ENCODE data around the gene PLGRKT. TPM values are rescaled to one million over a fixed set of nuclear protein-coding genes. Genes with fewer than 3 reads are reported as not detected.

The PLGRKT gene
- polyA plus RNA-seq, 3 donors: 4.6 to 19.7 (median 14.8) TPM

DNA sequence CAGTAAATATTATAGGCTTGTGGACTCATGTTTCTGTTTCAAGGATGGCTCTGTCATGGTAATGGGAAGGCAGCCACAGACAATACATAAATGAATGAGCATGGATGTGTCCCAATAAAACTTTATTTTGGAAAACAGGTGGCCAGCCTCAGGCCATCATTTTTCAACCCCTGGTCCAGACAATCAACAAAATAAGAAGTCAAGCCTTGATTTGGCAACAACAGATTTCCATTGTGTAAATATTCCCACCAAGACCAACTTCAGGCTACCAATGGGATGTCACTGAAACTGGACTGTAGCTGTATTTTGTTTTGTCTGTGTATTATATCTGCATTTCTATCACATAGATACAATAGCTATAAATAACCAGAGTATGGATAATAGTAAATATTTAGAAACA lies 77.4 kb downstream of the PLGRKT start:
- Mint-ChIP-seq H3K4me1 (no peaks in the 10 kb centered on the region), H3K9me3 (peaks cover 0 to 4% (median 0%) of the 10 kb centered on the region in 7 donors), H3K27ac (no peak overlapping the region), H3K36me3 (peaks cover 6 to 12% of the 10 kb centered on the region in 2 donors), H3K4me3 (no peak overlapping the region), H3K27me3 (ENCODE audit: low read depth in 3 of 3) (no peaks in the 10 kb centered on the region)
- no peak overlapping the region for H3K27ac ChIP-seq (ENCODE audit: low read depth in 1 of 2, low read length in 2 of 2)
- H3K4me2 ChIP-seq (replicated peaks; ENCODE audit: extremely low read depth, low read length, poor library complexity, severe bottlenecking): no peak overlapping the region
- TF ChIP-seq, protein P1, sequence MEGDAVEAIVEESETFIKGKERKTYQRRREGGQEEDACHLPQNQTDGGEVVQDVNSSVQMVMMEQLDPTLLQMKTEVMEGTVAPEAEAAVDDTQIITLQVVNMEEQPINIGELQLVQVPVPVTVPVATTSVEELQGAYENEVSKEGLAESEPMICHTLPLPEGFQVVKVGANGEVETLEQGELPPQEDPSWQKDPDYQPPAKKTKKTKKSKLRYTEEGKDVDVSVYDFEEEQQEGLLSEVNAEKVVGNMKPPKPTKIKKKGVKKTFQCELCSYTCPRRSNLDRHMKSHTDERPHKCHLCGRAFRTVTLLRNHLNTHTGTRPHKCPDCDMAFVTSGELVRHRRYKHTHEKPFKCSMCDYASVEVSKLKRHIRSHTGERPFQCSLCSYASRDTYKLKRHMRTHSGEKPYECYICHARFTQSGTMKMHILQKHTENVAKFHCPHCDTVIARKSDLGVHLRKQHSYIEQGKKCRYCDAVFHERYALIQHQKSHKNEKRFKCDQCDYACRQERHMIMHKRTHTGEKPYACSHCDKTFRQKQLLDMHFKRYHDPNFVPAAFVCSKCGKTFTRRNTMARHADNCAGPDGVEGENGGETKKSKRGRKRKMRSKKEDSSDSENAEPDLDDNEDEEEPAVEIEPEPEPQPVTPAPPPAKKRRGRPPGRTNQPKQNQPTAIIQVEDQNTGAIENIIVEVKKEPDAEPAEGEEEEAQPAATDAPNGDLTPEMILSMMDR (IDR thresholded peaks at IDR 0.05): no peak
- no peak for DNase-seq
- no peaks in the 10 kb centered on the region for H3K9me3 ChIP-seq (replicated peaks in 1 of 2; ENCODE audit: control insufficient read depth in 1 of 2, insufficient read depth in 1 of 2, low read length in 2 of 2)
- no peaks in the 10 kb centered on the region for H3K27me3 ChIP-seq (ENCODE audit: control insufficient read depth in 2 of 2, insufficient read depth in 2 of 2, low read length in 2 of 2)
- no peaks in the 10 kb centered on the region for H3K4me1 ChIP-seq (ENCODE audit: control insufficient read depth in 1 of 2, insufficient read depth in 2 of 2, low read length in 2 of 2)
- H4K20me1 ChIP-seq (ENCODE audit: insufficient read depth, low read length): no peaks in the 10 kb centered on the region
- H3K36me3 ChIP-seq (replicated peaks in 1 of 2; ENCODE audit: control insufficient read depth in 1 of 2, insufficient read depth in 2 of 2, low read length in 2 of 2): no peaks in the 10 kb centered on the region
- no peaks in the 10 kb centered on the region for H3K79me2 ChIP-seq (ENCODE audit: insufficient read depth, low read length)
- no peak overlapping the region for H3K9ac ChIP-seq (ENCODE audit: insufficient read depth, low read length, poor library complexity, severe bottlenecking)
- no peak overlapping the region for H2AFZ ChIP-seq (ENCODE audit: insufficient read depth, low read depth, low read length, poor library complexity, severe bottlenecking)
- intact Hi-C loops (cut with micrococcal nuclease): no loop called here
- H3K4me3 ChIP-seq (replicated peaks in 1 of 3; ENCODE audit: low read depth in 2 of 3, low read length in 3 of 3): no peak overlapping the region

DNA sequence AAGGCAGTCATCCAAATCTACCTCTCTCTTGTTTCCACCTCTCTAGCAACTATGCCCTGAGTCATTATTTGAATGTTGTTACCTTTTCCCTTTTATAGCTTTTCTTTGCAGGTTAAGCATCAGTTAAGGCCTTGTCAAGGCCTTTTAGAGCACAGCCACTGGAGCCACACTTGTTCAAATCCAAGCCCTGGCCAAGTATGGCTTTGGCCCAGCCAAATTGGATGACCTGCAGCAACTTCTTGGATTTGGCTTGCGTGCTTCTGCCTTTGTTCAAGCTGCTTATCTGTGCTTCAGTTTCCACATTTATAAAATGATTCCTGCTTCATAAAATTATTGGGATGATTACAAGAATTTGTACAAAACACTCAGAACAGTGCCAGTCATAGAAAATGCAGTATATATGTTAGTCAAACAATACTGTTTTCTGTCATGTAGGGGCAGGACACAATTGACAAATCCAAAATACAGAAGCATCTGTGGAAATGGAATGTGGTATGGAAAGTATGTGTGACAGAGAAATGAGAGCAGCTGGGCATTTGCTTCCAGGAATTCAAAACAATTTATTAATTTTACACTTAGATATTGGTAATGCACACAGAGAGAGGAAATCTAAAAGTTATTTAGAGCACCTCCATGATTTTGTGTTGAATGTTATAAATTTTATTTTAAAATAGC lies 80.2 kb downstream of the PLGRKT start:
- Histone ChIP-seq H3K9ac (ENCODE audit: insufficient read depth, low read length, poor library complexity, severe bottlenecking) (no peak overlapping the region), H4K20me1 (ENCODE audit: insufficient read depth, low read length) (no peaks in the 10 kb centered on the region), H3K27me3 (ENCODE audit: control insufficient read depth in 2 of 2, insufficient read depth in 2 of 2, low read length in 2 of 2) (no peaks in the 10 kb centered on the region), H3K4me1 (ENCODE audit: control insufficient read depth in 1 of 2, insufficient read depth in 2 of 2, low read length in 2 of 2) (no peaks in the 10 kb centered on the region), H2AFZ (ENCODE audit: insufficient read depth, low read depth, low read length, poor library complexity, severe bottlenecking) (no peak overlapping the region), H3K27ac (ENCODE audit: low read depth in 1 of 2, low read length in 2 of 2) (no peak overlapping the region), H3K79me2 (ENCODE audit: insufficient read depth, low read length) (no peaks in the 10 kb centered on the region), H3K36me3 (replicated peaks in 1 of 2; ENCODE audit: control insufficient read depth in 1 of 2, insufficient read depth in 2 of 2, low read length in 2 of 2) (no peaks in the 10 kb centered on the region), H3K4me2 (replicated peaks; ENCODE audit: extremely low read depth, low read length, poor library complexity, severe bottlenecking) (no peak overlapping the region), H3K4me3 (replicated peaks in 1 of 3; ENCODE audit: low read depth in 2 of 3, low read length in 3 of 3) (no peak overlapping the region), H3K9me3 (replicated peaks in 1 of 2; ENCODE audit: control insufficient read depth in 1 of 2, insufficient read depth in 1 of 2, low read length in 2 of 2) (no peaks in the 10 kb centered on the region)
- peaks cover 0 to 2% (median 0%) of the 10 kb centered on the region in 7 donors for H3K9me3 Mint-ChIP-seq
- no CpG with 5 or more reads among the region's 1 CpG for WGBS (ENCODE audit: insufficient coverage)
- TF ChIP-seq, protein P1 (IDR thresholded peaks at IDR 0.05): no peak
- no peak for DNase-seq
- H3K36me3 Mint-ChIP-seq: peaks cover 6 to 12% of the 10 kb centered on the region in 2 donors
- intact Hi-C loops (cut with micrococcal nuclease): no loop called here
- no peaks in the 10 kb centered on the region for H3K4me1 Mint-ChIP-seq
- H3K4me3 Mint-ChIP-seq: no peak overlapping the region
- H3K27me3 Mint-ChIP-seq (ENCODE audit: low read depth in 3 of 3): no peaks in the 10 kb centered on the region
- no peak overlapping the region for H3K27ac Mint-ChIP-seq
